Mesothelial cell of epicardium (in vitro differentiated cells): ENCODE results near the gene PTPN13. TPM values are rescaled to one million over a fixed set of nuclear protein-coding genes. Genes with fewer than 3 reads are reported as not detected.

Source experiments
- DNase-seq, 2 experiments: peaks; one replicate each; pipeline ENCODE4 v3.0.0; 2021; ENCODE audit warnings: low spot score in 2 of 2; ENCODE audit not compliant: unreplicated experiment in 2 of 2
- H3K27ac Mint-ChIP-seq: 2 replicates; pipeline ENCODE4 v1.8.0; 2021; ENCODE audit warnings: mixed read lengths
- H3K27me3 Mint-ChIP-seq: 2 replicates; pipeline ENCODE4 v1.8.0; 2021; ENCODE audit warnings: low read depth, mixed read lengths
- H3K36me3 Mint-ChIP-seq: 2 replicates; pipeline ENCODE4 v1.8.0; 2021; ENCODE audit warnings: mixed read lengths
- H3K4me1 Mint-ChIP-seq: 2 replicates; pipeline ENCODE4 v1.8.0; 2021; ENCODE audit warnings: mixed read lengths
- H3K4me3 Mint-ChIP-seq: 2 replicates; pipeline ENCODE4 v1.8.0; 2021; ENCODE audit warnings: mild to moderate bottlenecking, moderate library complexity, mixed read lengths
- H3K9me3 Mint-ChIP-seq: 2 replicates; pipeline ENCODE4 v1.8.0; 2021; ENCODE audit warnings: mixed read lengths
- total RNA-seq: library from RNA; stranded (reverse); gene quantifications from 3 replicates; pipeline ENCODE4 v1.2.1, GENCODE V29; 2021
- TF ChIP-seq, protein P1 (sequence below): fragments of 200-600 bp; sonication (generic); IDR thresholded peaks from one replicate; pipeline ENCODE4 v1.5.0; 2021; ENCODE audit warnings: antibody characterized with exemption; ENCODE audit not compliant: unreplicated experiment

Gene PTPN13
- total RNA-seq, 1 donor from 2014 or later: 45.4 TPM

DNA sequence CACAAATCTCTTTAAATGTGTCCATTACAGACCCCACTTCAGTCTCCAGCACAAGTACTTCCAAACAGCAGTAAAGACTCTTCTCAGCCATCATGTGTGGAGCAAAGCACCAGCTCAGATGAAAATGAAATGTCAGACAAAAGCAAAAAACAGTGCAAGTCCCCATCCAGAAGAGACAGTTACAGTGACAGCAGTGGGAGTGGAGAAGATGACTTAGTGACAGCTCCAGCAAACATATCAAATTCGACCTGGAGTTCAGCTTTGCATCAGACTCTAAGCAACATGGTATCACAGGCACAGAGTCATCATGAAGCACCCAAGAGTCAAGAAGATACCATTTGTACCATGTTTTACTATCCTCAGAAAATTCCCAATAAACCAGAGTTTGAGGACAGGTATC lies 177.0 kb downstream of the PTPN13 start:
- DNase-seq: no peak
- Mint-ChIP-seq H3K27me3 (no peaks in the 10 kb centered on the region), H3K4me1 (no peaks in the 10 kb centered on the region), H3K36me3 (peaks cover 44% of the 10 kb centered on the region), H3K4me3 (no peak overlapping the region), H3K9me3 (peaks cover under 1% of the 10 kb centered on the region), H3K27ac (no peak overlapping the region)
- TF ChIP-seq, protein P1, sequence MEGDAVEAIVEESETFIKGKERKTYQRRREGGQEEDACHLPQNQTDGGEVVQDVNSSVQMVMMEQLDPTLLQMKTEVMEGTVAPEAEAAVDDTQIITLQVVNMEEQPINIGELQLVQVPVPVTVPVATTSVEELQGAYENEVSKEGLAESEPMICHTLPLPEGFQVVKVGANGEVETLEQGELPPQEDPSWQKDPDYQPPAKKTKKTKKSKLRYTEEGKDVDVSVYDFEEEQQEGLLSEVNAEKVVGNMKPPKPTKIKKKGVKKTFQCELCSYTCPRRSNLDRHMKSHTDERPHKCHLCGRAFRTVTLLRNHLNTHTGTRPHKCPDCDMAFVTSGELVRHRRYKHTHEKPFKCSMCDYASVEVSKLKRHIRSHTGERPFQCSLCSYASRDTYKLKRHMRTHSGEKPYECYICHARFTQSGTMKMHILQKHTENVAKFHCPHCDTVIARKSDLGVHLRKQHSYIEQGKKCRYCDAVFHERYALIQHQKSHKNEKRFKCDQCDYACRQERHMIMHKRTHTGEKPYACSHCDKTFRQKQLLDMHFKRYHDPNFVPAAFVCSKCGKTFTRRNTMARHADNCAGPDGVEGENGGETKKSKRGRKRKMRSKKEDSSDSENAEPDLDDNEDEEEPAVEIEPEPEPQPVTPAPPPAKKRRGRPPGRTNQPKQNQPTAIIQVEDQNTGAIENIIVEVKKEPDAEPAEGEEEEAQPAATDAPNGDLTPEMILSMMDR: no peak

DNA sequence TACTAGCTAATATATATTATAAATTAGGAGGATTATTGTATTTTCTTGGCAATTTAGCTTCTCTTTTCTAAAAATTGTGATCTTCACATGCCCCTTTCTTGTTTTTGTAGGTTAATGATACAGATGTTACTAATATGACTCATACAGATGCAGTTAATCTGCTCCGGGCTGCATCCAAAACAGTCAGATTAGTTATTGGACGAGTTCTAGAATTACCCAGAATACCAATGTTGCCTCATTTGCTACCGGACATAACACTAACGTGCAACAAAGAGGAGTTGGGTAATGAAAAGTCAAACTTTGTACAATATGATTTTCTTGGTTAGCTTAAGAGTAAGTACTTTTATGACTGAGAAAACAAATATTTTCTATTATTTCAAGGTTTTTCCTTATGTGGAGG lies 180.9 kb downstream of the PTPN13 start:
- Mint-ChIP-seq H3K27ac (no peak overlapping the region), H3K36me3 (peaks cover 48% of the 10 kb centered on the region), H3K27me3 (no peaks in the 10 kb centered on the region), H3K9me3 (peaks cover 15% of the 10 kb centered on the region), H3K4me3 (no peak overlapping the region), H3K4me1 (no peaks in the 10 kb centered on the region)
- DNase-seq: no peak
- TF ChIP-seq, protein P1: no peak

DNA sequence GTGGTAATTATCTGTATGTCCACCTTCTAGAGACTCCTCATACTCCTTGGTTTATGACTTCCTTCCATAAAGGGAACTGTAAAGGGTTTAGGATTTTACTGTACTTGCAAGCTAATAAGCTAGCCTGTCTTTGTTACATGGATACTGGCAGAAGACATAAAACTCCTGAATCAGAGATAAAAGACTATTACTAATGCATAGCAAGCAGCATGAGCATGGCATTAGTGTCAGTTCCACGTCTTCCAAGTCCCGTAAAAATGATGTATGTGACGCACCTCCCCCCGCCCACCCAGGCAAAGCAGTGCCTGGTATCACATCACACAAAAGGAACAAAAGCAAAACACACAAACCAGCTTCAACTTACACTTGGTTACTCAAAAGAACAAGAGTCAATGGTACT lies 184.1 kb downstream of the PTPN13 start:
- DNase-seq: no peak
- H3K27me3 Mint-ChIP-seq: no peaks in the 10 kb centered on the region
- H3K4me3 Mint-ChIP-seq: no peak overlapping the region
- peaks cover 15% of the 10 kb centered on the region for H3K9me3 Mint-ChIP-seq
- TF ChIP-seq, protein P1: no peak
- no peak overlapping the region for H3K27ac Mint-ChIP-seq
- no peaks in the 10 kb centered on the region for H3K4me1 Mint-ChIP-seq
- H3K36me3 Mint-ChIP-seq: peaks cover 45% of the 10 kb centered on the region

DNA sequence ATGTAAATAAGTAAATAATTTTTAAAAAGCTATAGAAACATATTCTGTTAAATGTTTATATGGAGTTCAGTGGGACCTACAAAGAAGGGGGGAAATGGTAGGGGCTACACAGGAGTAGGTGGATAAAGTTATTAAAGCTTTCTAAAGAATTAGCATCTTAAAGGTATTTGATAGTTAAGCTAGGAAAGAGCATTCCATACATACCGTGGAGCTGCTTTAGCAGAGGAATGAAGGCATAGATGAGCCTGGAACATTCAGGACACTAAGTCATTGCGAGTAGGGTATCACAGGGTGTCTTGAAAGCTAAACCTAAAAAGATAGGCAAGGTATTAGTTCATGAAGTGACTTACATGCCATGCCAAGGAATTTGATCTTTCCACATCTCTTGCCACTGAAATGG lies 194.7 kb downstream of the PTPN13 start:
- Mint-ChIP-seq H3K27ac (no peak overlapping the region), H3K9me3 (peaks cover 31% of the 10 kb centered on the region), H3K4me3 (no peak overlapping the region), H3K27me3 (no peaks in the 10 kb centered on the region), H3K4me1 (peaks cover 2% of the 10 kb centered on the region), H3K36me3 (peaks cover 53% of the 10 kb centered on the region)
- TF ChIP-seq, protein P1: no peak
- no peak for DNase-seq

DNA sequence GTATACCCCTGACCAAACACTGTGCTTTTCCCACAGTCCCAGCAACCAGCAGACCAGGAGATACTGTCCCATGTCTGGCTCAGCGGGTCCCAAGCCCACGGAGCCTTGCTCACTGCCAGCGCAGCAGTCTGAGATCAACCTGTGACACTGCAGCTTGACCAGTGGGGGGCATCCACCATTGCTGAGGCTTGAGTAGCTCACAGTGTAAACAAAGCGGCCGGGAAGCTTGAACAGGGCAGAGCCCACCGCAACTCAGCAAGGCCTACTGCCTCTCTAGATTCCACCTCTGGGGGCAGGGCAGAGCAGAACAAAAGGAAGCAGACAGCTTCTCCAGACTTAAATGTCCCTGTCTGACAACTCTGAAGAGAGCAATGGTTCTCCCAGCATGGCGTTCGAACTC lies 197.0 kb downstream of the PTPN13 start:
- peaks cover 42% of the 10 kb centered on the region for H3K9me3 Mint-ChIP-seq
- DNase-seq: no peak
- no peaks in the 10 kb centered on the region for H3K27me3 Mint-ChIP-seq
- H3K36me3 Mint-ChIP-seq: peaks cover 58% of the 10 kb centered on the region
- H3K4me3 Mint-ChIP-seq: no peak overlapping the region
- H3K4me1 Mint-ChIP-seq: peaks cover 2% of the 10 kb centered on the region
- H3K27ac Mint-ChIP-seq: no peak overlapping the region
- TF ChIP-seq, protein P1: no peak

DNA sequence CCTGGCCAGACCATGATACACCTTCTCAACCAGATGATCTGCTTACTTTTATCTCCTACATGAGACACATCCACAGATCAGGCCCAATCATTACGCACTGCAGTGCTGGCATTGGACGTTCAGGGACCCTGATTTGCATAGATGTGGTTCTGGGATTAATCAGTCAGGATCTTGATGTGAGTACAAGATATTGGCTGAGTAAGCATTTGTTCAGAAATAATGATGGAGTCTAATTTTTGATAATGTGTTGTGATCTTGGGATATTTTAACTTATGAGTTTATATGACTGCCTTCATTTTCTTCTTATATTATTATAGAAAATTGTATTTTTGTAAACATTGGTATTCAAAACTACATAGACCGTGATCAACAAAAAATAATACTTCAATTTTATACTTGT lies 215.7 kb downstream of the PTPN13 start:
- no peaks in the 10 kb centered on the region for H3K4me1 Mint-ChIP-seq
- DNase-seq: no peak
- H3K9me3 Mint-ChIP-seq: no peaks in the 10 kb centered on the region
- peaks cover 56% of the 10 kb centered on the region for H3K36me3 Mint-ChIP-seq
- no peak overlapping the region for H3K27ac Mint-ChIP-seq
- H3K4me3 Mint-ChIP-seq: no peak overlapping the region
- H3K27me3 Mint-ChIP-seq: no peaks in the 10 kb centered on the region
- TF ChIP-seq, protein P1: no peak
